GM19238 (cell line): ENCODE data around the gene SARS2.
"Not testable (repeated sequence)": the region's sequence is repeated elsewhere in the genome, so short reads cannot be mapped to it uniquely, and the experiment has no call there.

ENCODE experiments used
- DNase-seq: peaks from one replicate; pipeline ENCODE4 v3.0.0; 2011; ENCODE audit warnings: low spot score; ENCODE audit not compliant: insufficient read length

SARS2 gene

DNA sequence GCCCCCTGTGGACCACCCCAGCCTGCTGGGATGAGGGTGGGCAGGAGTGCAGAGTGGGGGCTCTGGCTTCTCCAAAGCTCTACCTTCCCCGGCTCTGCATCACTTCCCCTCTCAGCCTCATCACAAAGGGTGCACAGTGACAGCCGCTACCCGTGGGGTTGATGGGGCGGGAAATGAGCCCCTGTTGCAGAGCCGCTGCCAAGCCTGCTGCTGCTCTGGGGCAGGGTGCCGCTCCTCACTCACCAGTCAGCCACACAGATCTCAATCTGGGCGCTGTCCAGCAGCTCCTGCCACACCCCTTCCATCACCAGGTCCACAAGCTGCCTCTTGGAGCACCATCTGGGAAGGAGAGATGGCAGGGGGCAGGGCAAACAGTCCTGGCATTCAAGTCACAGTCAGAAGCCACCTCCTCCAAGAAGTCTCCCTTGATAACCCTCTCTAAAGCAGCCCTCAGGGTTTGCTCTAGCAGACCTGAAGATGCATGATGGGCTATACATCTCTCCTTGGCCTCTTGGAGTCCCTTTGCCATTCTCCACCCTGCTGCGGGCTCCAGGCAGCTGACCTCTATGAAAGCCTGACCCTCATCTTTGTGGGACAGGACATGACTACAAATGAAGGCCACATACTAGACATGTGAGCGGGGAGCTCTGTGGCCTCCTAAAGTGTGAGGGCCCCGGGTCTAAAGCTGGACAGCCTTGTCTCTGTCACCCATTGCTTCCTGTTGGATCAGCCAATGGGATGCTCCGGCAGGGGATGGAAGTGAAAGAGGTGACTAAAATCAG lies 15.9 kb upstream of the SARS2 start:
- DNase-seq, result no peak

DNA sequence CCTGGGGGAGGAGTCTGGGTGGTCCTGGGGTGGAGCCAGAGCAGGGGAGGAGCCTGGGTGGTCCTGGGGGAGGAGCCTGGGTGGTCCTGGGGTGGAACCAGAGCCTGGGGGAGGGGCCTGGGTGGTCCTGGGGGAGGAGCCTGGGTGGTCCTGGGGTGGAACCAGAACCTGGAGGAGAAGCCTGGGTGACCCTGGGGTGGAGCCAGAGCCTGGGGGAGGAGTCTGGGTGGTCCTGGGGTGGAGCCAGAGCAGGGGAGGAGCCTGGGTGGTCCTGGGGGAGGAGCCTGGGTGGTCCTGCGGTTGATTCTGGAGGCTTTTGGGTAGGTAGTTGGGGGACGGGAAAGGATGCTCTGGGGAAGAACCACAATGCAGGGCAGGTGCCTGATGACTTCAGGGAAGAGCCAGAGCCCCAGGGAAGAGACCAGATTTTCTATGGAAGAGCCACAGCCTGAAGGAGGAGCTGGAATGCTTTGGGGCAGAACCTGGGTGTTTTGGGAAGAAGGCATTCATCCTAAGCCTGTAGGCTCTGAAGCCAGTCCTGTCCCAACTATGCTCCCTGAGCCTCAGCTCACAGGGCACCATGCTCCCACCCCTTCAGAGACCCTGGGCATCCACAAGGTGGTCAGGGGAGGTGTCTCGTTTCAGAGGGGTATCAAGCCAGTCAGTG lies 15.1 kb upstream of the SARS2 start:
- no peak for DNase-seq

DNA sequence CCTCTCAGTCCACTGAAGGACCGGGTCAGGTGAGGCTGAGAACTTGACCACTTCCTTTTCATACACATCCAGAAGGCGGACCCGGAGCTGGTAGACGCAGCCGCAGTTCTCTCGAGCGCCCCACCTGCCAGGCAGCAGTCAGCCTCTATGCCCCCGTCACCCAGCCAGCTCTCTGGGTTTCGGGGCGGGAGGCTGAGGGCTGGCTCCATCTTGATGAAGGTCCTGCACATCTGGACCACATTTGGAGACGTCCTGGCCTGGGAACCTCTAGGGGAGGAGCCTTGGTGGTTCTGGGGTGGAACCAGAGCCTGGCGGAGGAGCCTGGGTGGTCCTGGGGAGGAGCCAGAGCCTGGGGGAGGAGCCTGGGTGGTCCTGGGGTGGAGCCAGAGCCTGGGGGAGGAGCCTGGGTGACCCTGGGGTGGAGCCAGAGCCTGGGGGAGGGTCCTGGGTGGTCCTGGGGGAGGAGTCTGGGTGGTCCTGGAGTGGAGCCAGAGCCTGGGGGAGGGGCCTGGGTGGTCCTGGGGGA lies 14.5 kb upstream of the SARS2 start:
- no peak for DNase-seq

DNA sequence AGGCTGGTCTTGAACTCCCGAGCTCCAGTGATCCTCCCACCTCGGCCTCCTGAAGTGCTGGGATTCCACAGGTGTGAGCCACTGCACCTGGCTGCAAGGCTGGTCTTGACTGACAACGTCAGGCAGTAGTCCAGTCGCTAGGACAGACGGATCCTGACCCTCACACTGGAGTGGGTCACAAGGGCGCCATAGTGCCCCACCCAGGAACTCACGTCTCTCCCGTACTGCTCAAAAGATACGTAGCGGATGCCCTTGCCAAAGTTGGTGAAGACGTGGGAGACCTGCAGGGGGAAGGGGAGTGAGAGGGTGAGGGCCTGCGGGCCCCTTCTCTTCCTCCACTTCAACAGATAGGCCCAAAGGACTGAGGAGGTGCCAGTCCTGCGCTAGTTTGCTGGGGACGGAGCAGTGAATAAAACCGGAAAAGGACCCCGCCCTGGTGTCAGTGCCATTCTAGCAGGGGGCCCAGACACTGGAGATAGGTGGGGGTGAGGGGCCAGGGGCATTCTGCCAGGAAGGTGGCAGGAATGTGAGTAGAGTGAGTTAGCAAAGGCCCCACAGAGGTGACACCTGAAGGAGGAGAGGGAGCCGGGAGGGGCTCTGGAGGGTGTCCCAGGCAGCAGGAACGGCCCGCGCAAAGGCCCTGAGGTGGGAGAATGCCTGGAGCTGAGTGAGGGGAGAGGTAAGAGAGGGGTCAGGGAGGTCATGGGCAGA lies 12.1 kb upstream of the SARS2 start:
- DNase-seq, result no peak

DNA sequence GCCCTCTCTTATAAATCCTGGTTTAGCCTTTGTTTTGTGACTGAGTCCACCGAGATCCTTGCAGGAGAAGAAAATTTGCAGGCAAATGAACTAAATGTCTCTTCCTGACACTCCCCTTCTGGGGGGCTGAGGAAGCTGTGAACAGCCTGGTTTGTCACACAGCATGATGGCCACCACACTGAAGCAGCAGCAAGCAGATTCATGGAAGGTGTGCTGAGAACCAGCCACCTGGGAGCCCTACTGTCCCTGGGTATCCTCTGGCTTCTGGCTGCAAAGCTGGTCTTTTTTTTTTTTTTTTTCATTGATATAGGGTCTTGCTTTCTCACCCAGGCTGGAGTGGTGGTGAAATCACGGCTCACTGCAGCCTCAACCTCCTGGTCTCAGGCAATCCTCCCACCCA lies 11.4 kb upstream of the SARS2 start:
- no peak for DNase-seq

DNA sequence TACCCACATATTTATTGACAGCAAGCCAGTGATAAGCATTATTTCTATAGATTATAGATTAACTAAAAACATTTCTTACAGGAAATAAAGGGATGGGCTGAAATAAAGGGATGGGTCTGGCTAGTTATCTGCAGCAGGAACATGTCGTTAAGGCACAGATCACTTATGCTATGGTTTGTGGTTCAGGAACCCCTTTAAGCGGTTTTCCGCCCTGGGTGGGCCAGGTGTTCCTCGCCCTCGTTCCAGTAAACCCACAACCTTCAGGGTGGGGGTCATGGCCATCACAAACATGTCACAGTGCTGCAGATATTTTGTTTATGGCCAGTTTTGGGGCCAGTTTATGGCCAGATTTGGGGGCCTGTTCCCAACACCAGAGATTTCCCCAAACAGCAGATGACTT lies 10.9 kb upstream of the SARS2 start:
- DNase-seq, result not testable (repeated sequence)

DNA sequence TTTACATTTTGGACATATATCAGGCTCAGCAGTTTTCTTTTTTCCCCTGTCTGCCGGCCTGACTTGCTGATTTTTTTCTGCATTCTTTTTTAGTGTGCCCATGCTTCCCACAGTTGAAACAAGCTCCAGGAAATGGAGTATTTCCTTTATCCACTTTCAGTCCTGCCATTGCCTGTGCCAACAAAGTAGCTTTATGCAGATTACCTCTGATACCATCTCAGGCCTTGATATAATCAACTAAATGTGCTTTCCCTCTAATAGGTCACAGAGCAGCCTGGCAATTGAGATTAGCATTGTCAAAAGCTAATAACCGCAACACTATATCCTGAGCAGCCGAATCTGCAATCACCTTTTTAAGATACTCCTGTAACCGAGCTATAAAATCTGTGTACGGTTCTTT lies 9.4 kb upstream of the SARS2 start:
- DNase-seq, result no peak

DNA sequence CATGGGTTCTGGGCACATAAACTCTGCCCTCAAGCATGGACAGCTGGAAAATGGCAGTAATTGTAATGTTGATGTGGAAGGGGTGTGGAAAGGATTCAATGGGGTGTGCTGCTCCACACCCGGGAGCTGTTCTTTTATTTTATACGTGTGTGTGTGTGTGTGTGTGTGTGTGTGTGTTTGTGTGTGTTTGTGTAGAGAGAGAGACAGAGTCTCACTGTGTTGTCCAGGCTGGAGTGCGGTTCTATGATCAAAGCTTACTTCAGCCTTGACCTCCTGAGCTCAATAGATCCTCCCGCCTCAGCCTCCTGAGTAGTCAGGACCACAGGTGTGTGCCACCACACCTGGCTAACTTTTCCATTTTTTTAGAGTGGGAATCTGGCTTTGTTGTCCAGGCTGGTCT lies 3.0 kb upstream of the SARS2 start:
- no peak for DNase-seq

DNA sequence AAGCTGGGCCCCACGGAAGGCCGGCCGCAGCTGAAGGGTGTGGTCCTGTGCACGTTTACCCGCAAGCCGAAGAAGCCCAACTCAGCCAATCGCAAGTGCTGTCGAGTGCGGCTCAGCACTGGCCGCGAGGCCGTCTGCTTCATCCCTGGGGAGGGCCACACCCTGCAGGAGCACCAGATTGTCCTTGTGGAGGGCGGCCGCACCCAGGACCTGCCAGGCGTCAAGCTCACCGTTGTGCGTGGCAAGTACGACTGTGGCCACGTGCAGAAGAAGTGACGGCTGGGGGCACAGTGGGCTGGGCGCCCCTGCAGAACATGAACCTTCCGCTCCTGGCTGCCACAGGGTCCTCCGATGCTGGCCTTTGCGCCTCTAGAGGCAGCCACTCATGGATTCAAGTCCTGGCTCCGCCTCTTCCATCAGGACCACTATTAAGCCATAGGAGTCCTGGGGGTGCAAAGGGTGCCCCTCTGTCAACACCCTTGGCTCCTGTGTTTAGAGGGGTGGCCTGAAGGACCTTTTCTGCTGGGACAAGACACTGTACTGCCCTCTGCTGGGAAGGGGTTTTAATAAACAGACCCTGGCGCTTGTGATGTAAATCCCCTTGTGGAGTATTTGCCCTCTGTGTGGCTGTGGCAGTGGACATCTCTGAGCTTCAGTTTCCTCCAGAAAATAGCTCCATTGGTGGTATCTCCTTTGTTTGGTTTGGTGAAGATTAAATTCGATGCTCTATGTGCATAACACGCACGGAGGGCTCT lies 2.0 kb upstream of the SARS2 start:
- DNase-seq, result no peak

DNA sequence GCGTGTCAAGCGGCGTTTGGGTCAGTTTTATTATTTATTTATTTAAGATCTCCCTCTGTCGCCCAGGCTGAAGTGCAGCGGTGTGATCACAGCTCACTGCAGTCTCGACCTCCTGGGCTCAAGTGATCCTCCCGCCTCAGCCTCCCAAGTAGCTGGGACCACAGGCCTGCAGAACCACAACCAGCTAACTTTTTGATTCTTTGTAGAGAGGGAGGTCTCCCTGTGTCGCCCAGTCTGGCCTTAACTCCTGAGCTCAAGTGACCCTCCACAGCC lies 894 bp upstream of the SARS2 start:
- no peak for DNase-seq

DNA sequence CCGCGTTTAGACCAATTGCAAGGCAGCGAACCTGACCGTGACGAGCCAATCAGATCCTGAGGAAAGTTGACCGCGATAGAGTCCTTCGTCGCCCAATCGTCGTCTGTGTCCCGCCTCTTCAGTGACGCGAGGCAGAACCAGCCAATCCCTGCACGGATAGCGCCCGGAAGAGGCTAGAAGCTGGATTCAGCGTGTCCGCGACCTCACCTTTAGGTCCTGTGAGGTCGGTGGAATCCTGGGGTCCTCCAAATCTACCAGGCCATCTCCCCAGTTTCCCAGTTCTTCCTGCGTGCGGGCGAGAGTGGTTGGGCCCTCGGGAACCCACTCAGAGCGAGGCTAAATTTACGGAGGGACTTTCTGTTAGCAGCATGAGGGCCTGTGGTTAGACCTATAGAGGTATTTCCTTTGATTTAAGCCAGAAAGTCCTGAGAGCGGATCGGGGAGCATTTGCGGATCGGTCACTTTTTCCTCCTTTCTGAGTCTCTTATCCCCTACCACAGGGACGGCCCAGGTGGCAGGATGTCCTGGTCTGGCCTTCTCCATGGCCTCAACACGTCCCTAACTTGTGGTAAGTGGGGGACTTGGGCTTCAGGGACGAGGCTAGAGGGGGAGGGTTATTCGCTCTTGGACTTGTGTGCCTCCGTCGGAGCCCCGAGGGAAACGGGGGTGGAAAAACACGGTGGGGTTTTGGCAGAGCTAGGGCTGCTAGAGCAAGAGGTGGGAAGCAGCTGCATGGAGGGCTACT lies 385 bp upstream of the SARS2 start, which contains the start of gene MRPS12:
MRPS12 (plus strand) TSS at position 169 of the 745 bp plus-strand sequence; CDS start at position 520, 351 bp downstream.
- peak; percentile 99 for DNase-seq

DNA sequence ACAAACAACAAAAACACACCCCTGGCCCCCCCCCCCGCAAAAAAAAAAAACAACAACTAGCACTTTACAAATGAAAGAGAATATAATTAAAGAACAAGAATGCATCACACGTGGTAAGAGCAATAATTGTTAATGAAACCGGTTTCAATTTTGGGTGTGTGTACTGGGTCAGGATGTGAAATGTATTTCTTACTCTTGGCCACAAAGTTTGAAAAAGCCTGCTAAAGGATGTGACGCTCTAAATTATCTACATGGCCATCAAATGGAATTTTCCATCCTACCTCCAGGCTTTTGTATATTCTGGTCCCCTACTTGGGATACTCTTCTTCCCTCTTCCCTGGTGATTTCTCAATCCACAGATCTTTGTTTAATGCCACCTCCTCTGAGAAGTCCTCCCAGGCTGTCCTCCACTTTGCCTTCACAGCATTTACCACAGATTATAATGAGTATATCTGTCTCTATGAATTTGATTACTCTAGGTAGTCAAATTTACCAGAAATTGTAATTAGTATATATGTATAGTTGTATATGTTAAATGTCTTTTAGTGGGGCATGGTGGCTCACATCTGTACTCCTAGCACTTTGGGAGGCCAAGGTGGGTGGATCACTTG lies 2.1 kb downstream of the SARS2 start:
- DNase-seq, result peak; percentile 5

DNA sequence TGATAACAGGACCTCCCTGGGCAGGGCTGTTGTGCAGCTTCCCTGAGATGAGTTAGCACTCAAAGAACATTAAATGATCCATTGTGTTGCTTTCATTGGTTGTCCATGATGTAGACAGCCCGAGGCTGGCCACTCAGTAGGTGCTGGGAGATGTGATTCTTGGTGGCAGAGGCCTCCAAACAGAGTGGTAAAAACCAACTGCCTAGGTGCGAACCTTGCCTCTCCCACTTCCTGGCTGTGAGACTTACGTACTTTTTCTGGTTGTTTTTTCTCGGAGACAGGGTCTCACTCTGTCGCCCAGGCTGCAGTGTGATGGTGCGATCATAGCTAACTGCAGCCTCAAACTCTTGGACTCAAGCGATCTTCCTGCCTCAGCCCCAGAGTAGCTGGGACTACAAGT lies 6.2 kb downstream of the SARS2 start:
- no peak for DNase-seq

DNA sequence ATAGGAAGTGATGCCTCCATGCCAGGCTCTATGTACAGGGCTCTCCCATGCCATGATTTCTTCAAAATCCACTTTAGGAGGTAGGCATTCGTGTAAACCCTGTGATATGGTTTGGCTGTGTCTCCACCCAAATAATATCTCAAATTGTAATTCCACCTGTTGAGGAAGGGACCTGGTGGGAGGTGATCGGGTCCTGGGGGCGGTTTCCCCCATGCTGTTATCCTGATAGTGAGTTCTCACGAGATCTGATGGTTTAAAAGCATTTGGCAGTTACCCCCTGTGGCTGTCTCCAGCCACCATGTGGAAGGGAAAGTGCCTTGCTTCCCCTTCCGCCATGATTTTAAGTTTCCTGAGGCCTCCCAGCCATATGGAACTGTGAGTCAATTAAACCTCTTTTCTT lies 8.1 kb downstream of the SARS2 start:
- DNase-seq, result no peak

DNA sequence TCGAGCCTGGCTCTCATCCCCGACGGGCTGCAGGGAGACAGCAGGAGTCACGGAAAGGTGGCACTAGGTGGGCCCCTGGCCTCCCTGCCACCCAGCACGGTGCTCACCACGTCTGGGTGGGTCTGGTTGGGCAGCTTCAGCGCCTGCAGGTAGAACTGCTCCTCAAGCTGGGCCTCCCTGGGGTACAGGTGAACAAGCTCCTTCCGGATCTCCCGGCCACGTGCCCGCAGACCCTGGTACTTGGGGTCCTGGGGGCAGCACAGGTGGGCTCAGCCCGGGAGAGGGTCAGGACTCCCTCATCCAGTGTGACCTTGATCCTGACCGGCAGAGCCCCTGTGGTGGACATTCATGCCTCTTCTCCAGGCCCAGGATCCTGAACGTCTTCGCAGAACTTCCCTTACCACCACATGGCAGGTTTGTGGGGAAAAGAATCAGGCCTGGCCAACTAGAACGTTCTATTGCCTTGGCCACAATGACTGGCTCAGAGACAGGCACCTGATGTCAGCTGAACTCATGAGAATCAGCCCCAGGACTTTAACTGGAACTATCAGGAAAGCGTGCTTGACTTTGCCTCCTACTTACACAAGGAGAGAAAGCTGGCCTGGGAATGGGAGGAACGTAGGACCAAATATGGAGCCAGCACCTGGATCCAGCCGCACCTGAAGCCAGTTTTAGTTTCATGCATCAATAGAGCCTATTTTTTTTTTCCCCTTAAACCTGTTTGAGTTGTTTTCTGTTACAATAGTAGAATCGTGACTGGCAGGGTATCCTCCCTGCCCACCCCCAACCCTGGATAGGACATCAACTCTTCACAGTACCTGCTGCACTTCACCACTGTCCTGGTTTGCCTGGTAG lies 8.9 kb downstream of the SARS2 start:
- no peak for DNase-seq

DNA sequence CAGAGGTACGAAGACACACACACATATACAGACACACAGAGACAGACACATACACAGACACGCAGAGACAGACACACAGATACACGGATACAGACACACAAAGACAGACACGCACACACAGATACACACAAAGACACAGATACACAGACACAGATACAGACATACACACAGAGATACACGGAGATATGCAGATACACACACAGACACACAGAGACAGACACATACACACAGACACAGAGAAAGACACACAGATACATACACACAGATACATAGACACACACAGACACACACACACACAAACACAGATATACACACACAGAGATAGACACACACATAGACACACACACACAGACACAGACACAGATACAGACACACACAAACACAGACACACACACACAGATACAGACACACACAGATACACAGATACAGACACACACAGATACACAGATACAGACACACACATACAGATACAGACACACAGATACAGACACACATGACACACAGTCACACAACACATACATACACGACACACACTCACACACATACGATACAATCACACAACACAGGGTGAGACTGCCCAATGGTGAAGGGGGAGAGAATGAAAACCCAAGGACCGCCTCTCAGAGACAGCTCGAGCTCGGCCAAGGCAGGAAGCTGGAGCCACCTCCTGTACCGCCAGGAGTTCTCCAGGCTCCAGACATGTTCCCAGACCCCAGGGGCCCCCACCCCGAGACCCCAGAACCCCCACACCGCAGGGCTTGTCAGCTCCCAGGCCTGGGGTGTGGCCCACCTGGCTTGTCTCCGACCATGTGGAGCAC lies 9.8 kb downstream of the SARS2 start:
- DNase-seq, result no peak

DNA sequence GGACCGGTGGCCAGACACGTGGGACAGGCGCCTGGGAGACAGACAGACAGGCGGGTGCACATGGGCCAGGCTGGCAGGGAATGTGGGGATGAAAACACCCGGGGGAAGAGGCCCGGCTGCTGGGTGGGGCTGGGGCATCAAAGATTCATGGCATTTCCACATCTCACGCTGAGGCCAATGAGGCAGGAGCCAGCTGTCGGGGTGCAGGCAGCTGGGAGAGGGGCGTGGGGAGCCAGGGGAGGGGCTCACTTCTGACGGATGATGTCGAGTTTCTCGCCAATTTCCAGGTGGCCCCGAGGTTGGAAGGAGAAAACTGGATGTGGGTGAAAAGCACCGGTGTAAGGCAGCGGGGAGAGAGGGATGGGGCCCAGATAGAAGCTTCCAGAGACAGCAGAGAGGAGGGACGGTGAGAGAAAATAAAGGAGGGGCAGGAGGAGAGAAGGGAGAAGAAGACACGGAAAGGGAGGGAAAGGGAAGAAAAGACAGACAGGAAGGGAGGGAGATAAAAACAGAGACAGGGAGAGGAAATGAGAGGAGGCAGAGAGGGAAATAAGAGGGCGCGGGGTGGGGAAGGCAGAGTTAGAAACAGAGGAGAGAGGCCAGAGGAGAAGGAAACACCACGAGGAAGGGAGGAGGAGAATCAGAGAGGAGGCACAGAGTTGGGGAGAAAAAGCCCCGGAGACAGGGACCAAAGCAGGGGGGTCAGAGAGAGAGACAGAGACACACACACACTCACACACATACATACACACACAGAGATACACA lies 10.5 kb downstream of the SARS2 start:
- no peak for DNase-seq

DNA sequence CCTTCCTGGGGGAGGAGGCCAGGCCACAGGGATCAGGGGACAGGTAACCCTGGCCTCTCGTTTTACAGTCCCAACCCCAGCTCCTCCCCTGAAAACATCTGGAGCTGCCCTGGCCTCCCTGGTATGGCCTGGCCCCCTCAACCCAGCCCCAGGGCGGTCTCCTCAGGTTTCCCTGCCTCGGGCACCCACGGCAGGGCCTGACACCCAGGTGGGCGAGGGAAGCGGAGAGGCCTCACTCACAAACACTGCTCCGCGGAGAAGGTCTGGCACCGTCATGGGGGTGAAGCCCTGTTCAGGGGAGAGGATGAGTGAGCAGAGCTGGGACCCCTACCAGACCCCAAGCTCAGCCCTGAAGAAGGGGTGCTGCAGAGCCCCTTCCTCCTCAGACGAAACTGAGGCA lies 12.0 kb downstream of the SARS2 start:
- DNase-seq, result no peak
